Stimulated activated CD4-positive, alpha-beta T cell treated with anti-CD3 and anti-CD28 coated beads, Interleukin-2, amount 100 ng/mL, for 24 hours (primary cell): ENCODE measurements around the gene OR10J4.
"Not testable (repeated sequence)": the region's sequence is repeated elsewhere in the genome, so short reads cannot be mapped to it uniquely, and the experiment has no call there.

Experiments used
- DNase-seq, 2 donors: peaks; one replicate each; pipeline ENCODE4 v3.0.0-alpha.2; 2020

The OR10J4 gene

GRCh38 chr1:159431904-159432303 lies at the start of gene OR10J4:
Gene OR10J4 (plus strand): TSS chr1:159432204.
- no peak for DNase-seq

DNA sequence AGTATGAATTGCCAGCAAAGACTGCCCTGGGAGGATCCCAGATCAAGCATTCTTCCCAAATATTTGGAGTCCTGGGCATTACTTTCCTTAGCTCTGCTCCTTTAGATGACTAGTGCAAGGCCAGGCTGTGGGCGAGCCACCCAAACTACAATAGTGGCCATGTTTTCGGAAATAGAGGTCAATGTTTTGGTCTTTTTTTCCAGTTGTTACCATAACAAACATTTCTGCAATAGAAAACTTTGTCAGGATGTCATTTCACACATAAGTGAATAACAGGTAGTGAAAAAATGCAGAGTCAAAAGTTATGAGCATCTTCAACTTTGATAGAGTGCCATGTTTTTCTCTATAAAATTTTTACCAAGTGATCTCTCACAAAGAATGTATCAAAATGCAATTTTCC lies 25.2 kb upstream of the OR10J4 start:
- DNase-seq, result no peak

DNA sequence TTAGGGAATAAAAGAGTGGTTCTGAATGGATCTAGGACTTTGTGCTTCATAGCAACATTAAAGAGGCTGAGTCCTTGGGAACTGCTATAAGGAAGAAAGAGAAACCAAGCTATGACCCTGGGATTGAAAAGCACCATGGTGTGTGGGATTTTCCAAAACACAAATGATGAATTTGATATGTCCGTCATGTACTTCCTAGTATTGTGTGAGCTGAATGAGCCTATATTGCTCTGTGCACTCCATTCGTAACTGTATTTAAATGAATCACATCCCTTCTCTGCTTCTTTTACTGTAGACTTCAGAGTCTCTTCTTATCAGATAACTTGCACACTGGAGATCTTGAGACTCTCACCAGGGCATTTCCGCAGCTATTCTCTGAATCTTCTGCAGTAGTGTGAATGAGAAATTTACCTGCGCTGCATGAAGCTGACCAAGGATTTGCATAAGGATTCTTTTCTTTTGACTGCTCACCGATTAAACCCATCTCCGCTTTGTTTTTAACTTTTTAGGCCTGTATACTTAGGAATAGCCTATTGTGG lies 23.1 kb upstream of the OR10J4 start:
- DNase-seq, result no peak

DNA sequence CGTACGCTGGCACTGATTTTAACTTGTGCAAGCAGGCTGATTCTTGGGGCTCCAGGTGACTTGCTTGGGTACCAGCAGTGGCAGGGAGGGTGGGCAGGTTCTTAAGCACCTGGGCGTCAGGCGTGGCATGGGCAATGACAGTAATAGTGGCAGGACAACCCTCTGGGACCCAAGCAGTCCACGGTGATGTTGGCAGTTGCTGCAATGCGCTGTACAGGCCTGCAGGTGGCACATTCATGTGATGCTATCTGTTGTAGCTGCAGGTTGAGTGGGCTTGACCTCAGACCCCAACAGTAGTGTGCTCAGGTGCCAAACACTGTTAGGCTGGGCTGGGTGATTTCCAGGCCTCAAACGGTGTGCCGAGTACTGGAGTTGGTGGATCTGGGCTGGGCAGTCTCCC lies 10.2 kb upstream of the OR10J4 start:
- DNase-seq, result no peak

GRCh38 chr1:159428536-159428935 lies 3.5 kb upstream of the OR10J4 start:
- DNase-seq, result no peak

DNA sequence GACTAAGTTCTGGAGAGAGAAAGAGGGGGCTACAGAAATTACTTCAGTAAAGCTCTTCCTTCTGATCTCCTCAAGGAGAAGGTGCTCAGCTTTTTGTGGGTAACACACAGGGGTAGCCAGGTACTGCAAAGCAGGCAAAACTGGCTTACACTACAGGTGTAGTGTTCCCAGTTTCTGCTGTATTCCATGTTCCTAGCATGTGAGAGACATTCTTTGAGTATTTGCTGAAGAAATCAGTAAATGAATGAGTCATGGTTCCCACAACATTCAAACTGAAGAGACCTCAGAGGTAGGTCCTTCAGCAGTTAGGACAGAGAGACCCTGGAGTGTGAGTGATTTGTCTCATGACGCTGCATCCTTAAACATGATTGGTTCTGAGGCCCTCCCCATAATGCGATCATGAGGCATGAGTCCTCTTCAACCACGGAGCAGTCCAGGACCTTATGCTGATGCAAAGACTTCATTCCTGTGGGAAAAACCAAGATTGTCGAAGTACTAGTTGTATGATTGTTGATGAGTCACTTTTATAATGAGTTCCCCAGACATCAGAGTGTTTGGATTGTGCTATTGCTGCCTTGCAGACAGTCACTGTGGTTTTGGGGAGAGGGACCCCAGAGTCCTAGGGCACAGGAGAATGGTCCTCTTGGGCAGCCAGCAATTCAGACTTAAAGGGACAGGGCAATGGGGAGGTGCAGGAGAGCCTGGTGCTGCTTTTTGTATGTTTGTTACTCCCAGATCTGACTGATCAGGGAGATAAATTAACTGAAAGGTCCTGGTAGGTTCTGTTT lies 2.7 kb upstream of the OR10J4 start:
- DNase-seq, result no peak

GRCh38 chr1:159430985-159431384 lies 1.0 kb upstream of the OR10J4 start:
- no peak for DNase-seq

DNA sequence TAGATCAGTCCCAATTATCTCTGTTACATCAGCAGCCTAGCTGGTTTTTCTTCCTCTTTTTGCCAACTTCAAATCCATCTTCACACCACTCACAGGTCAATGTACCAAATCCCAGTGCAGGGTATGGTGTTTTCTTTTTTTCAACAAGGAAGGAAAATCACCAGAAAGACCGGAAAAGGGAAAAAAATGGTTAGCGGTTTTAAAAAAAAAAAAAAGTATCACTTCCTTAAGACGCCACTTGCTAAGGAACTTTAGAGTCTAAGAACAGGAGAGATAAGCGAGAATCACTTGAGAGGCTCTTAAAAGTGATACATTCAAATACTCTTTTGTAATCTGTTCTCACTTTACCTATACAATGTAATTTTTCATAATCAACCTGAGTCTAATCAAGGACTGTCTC lies 4.5 kb downstream of the OR10J4 start:
- no peak for DNase-seq

DNA sequence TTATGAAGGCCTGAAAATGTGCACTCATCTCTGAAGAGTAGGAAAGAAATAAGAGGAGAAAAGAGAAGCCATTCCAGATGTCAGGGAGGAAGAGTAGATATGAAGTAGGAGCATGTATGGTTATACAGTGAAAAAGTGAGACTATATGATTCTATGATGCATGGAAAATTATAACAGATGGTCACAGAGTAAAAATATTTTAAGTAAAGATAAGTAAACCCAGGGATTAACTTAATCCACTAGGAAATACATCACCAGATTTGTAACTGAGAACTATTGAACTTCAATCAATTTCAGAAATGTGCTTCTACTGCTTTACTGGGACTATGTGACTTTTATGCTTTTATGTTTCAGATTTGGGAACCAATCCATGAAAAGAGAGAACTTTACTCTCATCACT lies 7.4 kb downstream of the OR10J4 start, which contains the start of gene OR10J1:
OR10J1 (plus strand) TSS at position 301 of the 400 bp plus-strand sequence; CDS start at position 371, 70 bp downstream.
- DNase-seq, result no peak

DNA sequence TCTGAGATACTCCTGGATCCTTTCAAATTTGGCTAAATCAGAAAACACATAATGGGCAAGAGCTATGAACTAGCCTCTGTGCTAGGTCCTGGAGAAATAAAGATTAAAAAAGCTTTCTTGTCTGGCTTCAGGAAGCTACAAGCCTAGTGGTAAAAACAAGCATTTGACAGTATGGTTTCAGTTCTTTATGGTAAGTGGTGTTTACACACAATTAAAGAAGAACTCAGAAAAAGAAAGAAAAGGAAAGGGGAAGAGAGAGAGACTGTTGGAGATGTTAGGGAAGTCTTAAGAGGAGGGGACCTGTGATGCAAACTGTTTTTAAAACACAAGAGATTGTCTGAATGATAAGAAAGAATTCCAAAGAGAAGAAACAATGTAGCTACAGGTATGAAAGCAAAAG lies 9.4 kb downstream of the OR10J4 start:
- DNase-seq, result no peak

DNA sequence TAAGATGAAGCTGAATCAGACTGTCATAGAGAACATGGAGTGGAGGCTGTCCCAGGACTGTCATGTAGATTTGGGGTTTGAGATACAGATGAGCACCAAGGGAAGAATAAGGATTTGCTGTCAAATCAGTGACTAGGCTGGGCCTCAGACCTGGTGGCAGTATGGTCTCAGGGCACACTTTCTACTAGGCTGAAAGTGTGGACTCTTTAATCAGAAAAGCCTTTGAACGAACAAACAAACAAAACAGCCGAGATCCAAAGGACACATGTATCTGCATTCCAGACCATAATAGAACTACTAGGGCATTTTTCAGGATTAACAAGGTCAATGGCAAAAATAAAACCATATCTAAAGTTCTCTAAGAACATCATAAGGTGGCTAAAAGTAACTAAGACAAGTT lies 10.4 kb downstream of the OR10J4 start:
- no peak for DNase-seq

GRCh38 chr1:159443066-159443750 lies 11.2 kb downstream of the OR10J4 start:
- no peak for DNase-seq

GRCh38 chr1:159444511-159444910 lies 12.5 kb downstream of the OR10J4 start:
- DNase-seq, result no peak

- no peak for DNase-seq
Observed at GRCh38 chr1:159448181-159448580, 16.2 kb downstream of the OR10J4 start.

DNA sequence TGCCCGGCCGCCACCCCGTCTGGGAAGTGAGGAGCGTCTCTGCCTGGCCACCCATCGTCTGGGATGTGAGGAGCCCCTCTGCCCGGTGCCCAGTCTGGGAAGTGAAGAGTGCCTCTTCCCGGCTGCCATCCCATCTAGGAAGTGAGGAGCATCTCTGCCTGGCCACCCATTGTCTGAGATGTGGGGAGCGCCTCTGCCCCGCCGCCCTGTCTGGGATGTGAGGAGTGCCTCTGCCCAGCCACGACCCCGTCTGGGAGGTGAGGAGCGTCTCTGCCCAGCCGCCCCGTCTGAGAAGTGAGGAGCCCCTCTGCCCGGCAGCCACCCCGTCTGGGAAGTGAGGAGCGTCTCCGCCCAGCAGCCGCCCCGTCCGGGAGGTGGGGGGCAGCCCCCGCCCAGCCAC lies 17.6 kb downstream of the OR10J4 start:
- not testable (repeated sequence) for DNase-seq

DNA sequence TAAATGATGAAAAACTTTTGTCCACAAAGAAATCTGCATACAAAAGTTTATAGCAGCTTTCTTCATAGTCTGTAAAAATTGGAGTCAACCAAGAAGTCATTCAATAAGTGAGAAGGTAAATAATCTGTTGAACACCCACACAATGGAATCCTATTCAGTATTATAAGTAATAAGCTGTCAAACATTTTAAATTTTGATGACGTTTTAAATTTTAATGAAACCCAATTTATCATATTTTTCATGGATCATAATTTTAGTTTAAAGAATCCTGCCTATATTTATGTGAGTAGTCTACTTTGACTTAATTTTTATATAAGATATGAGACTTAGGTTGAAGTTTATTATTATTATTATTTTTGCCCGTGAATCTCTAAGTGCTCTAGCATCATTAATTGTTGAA lies 27.5 kb downstream of the OR10J4 start:
- DNase-seq, result no peak

DNA sequence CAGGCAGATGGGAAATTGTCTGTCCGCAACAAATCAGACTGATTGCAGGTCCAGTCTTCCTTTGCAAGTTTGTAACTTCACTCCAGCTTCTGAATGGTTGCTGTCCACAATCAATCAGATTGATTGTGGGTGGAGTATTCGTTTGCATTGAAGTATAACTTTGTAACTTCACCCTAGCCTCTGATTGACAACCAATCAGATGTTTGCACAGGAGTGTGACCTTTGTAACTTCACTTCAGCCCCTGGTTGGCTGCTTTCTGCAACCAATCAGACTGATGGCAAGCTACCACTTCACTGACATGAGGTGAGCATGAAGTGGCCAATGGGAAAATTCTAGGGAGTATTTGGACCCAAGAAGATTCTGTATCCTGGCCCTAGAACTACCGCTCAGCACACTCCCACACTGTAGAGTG lies 33.2 kb downstream of the OR10J4 start:
- no peak for DNase-seq

DNA sequence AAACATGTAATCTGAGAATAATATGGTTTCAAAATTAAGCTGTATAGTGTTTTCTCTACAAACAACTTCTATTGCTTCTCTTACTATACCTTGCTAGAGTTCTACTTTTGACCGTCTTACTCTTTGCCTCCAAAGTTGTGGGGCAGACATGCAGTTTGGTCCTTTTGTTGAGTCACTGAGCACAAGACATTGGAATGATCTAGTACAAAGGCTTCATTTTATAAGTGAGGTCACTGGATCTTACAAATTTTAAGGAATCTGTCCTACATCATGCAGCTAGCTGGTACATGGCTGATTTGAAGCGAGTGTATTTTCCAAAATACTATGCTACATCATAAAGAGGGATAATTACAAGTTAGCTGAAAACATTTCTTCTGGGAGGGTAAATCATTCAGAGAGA lies 36.3 kb downstream of the OR10J4 start:
- DNase-seq, result no peak

- no peak for DNase-seq
Observed at GRCh38 chr1:159469921-159470533, 38.0 kb downstream of the OR10J4 start.

DNA sequence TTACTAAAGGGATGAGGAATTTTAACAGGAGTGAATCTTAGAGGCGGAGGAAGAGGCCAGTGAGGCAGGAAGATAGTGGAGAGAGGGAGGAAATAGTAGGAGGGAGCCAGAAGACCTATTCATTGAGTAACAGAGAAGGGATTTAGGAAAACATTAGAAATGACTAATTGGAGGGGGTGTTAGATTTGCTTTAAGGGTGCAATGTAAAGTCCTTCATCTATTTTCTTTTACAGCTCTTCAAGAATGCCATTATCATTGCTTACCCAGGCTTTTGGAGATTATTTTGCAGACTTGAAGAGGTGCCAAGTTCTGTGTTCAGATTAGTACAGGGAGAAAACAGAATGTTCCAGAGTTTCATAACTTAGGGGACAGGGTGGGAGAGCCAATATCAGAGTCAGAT lies 41.3 kb downstream of the OR10J4 start:
- no peak for DNase-seq

DNA sequence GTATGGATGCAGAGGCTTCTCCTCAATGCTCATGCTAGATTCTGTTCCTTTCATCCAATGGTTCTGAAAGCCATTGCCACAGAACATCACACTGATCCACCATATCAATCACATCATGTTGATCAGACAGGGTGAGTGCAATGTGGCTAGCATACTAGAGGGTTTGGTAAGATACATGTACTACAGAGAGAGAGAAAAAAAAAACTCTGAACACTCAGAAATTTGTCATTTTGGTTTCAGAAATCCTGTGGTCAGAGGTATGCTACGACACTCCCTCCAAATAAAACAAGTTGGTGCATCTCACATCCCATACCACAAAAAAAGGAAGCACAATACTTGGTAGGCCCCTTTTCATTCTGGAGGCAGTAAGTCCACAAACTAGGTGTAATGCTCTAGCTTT lies 42.9 kb downstream of the OR10J4 start:
- DNase-seq, result no peak
